HG02763 (cell line): ENCODE measurements around the gene IGSF9B.

ENCODE experiments used
- ATAC-seq: cut with Tn5 transposase; IDR thresholded peaks from one replicate; pipeline ENCODE4 v1.9.1; 2021; ENCODE audit warnings: mild to moderate bottlenecking, moderate library complexity; ENCODE audit not compliant: unreplicated experiment

Gene IGSF9B

GRCh38 chr11:133940034-133940433, 16.7 kb downstream of the IGSF9B start:
- no peak for ATAC-seq

GRCh38 chr11:133939558-133939957, 17.2 kb downstream of the IGSF9B start:
- no peak for ATAC-seq

GRCh38 chr11:133938166-133938565, 18.6 kb downstream of the IGSF9B start:
- ATAC-seq, result no peak

GRCh38 chr11:133937468-133937867, 19.3 kb downstream of the IGSF9B start:
- ATAC-seq, result no peak

GRCh38 chr11:133937015-133937414, 19.8 kb downstream of the IGSF9B start:
- ATAC-seq, result no peak

GRCh38 chr11:133936592-133936991, 20.2 kb downstream of the IGSF9B start:
- ATAC-seq, result no peak

- ATAC-seq, result no peak
Observed at GRCh38 chr11:133936136-133936535, 20.6 kb downstream of the IGSF9B start.

- ATAC-seq, result no peak
Observed at GRCh38 chr11:133935551-133935910, 21.2 kb downstream of the IGSF9B start.

GRCh38 chr11:133934599-133935550, 21.9 kb downstream of the IGSF9B start:
- ATAC-seq, result no peak

GRCh38 chr11:133934096-133934495, 22.7 kb downstream of the IGSF9B start:
- no peak for ATAC-seq

- ATAC-seq, result no peak
Observed at GRCh38 chr11:133931449-133932060, 25.2 kb downstream of the IGSF9B start.

GRCh38 chr11:133930767-133931448, 25.9 kb downstream of the IGSF9B start:
- no peak for ATAC-seq

GRCh38 chr11:133930053-133930766, 26.6 kb downstream of the IGSF9B start:
- ATAC-seq, result no peak

- ATAC-seq, result no peak
Observed at GRCh38 chr11:133929401-133930052, 27.2 kb downstream of the IGSF9B start.

GRCh38 chr11:133928628-133929059, 28.1 kb downstream of the IGSF9B start:
- ATAC-seq, result no peak

- peak; percentile 57 for ATAC-seq
Observed at GRCh38 chr11:133927690-133928627, 28.8 kb downstream of the IGSF9B start.

- ATAC-seq, result no peak
Observed at GRCh38 chr11:133926466-133927246, 30.1 kb downstream of the IGSF9B start.

- ATAC-seq, result no peak
Observed at GRCh38 chr11:133925756-133926155, 31.0 kb downstream of the IGSF9B start.

GRCh38 chr11:133924661-133925060, 32.1 kb downstream of the IGSF9B start:
- no peak for ATAC-seq
